NCI-H69 (cell line): ENCODE data around the gene COL26A1.
A peak's percentile ranks its signal among the peaks of the same experiment; 100 is the strongest.
"Not testable (repeated sequence)": the region's sequence is repeated elsewhere in the genome, so short reads cannot be mapped to it uniquely, and the experiment has no call there.

Experiments
- DNase-seq: peaks from one replicate; lab custom pipeline; 2025; lab: John Stamatoyannopoulos, UW

The COL26A1 gene

DNA sequence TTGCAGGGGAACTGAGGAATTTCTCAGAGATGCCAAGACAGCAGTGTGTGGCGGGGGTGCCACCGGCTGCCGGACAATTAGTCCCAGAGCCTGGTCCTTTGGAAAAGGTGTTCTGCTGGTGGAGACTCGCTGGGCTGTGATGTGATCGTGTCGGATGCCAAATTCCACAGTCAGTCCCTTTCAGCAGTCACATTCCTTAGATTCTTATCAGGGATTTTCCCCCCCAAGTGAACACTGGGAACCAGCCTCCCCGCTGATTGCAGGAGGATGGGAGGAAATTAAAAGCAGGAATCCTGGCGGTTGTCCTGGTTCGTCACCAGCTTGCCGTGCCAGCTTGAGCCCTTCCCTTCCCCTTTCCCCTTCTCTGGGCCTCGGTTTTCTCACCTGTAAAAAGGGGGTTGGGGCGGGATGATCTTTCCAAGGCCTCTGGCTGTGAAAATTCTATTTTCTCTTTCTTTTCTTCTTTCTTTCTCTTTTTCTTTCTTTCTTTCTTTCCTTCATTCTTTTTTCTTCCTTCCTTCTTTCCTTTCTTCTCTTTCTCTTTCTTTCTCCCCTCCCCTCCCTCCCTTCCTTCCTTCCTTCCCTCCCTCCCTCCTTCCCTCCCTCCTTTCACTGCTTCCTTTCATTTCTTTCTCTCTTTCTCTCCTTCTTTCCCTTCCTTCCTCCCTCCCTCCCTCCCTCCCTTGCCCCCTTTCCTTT, 39.6 kb downstream of the COL26A1 start:
- DNase-seq: no peak

DNA sequence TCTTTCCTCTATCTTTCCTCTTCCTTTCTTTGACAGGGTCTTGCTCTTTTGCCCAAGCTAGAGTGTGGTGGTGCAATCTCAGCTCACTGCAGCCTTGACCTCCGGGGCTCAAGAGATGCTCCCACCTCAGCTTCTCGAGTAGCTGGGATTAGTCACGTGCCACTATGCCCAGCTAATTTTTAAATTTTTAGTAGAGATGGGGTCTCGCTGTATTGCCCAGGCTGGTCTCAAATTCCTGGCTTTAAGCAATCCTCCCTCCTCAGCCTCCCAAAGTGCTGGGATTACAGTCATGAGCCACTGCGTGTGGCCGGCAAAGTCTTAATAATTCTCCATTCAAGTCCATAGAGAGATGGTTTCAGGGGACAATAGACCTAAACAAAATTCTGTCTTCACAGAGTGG, 40.2 kb downstream of the COL26A1 start:
- DNase-seq: no peak

DNA sequence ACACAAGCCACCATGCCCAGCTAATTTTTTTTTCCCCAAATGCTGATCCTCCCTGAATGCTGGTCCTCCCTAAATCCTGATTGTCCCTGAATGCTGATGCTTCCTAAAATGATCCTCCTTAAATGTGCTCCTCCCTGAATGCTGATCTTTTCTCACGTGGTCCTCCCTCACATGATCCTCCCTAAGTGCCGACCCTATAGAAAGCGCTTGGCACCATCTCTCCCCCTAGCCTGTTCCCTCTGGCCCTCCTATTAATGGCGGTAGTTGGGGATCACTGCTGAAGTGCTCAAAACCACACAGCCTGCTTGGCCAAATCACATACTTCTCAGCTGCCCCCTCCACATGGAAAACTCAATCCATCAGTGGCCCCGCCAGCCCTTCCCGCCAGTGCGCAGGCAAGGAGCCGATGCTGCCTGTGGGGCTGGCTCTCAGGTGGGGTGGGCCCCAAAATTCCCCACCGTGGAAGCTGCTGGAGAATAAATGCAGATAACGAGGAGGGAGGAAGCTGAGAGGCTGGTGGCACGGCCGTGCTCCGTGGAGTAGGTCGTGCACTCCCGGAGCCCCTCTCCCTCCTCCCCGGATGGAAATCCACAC, 42.9 kb downstream of the COL26A1 start:
- no peak for DNase-seq

DNA sequence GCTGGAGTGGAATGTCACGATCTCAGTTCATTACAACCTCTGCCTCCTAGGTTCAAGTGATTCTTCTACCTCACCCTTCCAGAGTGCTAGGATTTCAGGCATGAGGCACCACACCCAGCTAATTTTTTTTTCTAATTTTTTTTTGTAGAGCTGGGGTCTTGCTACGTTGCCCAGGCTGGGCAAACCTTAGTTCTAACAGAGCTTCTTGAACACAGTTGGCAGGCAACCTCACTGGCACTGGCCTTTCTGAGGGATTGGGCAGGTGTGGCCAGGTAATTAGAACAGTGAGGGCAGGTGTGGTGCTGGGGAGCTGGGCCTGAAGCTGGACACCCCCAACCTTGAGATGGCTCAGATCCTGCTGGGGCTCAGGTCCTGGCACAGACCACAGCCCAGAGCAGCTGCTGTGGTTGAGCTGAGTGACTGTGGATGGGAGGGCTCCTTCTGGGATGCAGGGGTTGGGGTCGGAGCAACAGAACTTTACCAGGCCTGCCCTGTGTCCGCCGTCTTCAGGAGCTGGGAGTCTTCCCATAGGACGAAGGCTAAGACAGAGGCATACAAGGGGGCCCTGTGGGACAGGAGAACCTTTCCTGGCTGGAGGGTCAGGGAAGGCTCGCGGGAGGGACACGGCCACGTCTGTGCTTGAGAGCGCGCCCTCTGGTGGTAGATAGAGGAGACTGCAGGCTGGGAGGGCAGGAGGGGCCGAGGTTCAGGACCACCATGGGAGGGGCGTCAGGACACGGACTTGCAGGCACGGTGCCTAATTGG, 48.2 kb downstream of the COL26A1 start:
- peak; percentile 16 for DNase-seq

DNA sequence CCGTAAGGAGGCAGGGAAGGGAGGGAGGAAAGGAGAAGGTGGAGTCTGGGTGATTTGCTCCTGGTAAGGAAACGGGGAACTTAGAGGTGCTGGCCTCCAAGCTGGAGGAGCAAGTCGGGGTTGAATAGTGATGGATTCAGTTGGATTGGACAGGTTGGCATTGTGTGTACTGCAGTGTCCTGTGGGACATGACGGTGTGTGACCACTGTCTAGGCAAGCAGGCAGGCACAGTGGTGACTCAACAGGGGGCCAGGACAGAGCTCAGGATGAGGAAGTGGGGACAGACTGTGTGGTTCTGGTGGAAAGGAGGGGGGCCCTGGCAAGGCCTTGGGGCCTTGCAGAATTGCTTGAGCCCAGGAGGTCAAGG, 48.8 kb downstream of the COL26A1 start:
- no peak for DNase-seq

DNA sequence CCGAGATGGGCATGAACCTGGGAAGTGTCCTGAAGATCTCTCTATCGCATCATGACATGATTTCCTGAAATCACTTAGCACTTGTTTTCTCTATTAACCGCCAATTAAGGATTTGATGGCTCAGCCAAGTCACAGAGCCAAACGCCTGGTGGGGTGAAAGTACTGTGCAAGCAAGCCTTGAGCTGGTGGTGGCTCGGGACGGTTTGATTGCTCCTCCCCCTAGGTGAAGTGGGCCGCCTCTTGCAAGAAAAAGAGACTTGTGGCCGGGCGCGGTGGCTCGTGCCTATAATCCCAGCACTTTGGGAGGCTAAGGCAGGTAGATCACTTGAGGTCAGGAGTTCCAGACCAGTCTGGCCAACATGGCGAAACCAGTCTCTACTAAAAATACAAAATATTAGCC, 50.3 kb downstream of the COL26A1 start:
- no peak for DNase-seq

DNA sequence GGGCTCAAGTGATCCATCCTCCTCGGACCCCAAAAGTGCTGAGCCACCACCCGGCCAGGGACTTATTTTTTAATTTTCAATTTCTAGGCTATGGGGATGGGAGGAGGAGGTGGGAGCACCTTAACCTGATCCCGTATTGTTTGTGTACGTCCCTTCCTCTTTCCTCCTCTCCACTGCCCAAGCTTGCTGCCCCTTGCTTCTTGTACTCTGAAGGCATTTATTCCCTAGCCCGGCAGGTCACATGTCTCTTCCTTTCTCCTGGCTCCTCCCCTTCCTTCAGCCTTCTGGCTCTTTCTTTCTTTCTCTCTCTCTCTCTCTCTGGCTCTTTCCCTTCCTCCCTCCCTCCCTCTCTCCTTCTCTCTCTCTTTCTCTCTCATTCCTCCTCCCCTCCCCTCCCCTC, 56.0 kb downstream of the COL26A1 start:
- DNase-seq: no peak

DNA sequence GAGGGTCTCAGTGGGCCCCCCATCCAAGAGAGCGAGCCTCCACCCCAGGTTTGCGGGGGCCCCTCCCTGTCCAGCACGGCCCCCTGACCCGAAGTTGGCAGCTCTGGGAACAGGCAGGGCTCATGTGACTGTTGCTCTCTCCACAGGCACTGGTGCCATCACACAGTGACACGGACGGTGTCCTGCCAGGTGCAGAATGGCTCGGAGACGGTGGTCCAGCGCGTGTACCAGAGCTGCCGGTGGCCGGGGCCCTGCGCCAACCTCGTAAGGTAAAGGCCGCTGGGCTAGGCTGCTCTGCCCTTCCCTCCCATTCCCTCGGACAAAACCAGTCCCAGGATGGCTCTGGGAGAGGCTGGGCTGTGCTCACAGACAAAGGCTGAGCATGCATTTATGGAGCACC, 57.2 kb downstream of the COL26A1 start:
- no peak for DNase-seq

DNA sequence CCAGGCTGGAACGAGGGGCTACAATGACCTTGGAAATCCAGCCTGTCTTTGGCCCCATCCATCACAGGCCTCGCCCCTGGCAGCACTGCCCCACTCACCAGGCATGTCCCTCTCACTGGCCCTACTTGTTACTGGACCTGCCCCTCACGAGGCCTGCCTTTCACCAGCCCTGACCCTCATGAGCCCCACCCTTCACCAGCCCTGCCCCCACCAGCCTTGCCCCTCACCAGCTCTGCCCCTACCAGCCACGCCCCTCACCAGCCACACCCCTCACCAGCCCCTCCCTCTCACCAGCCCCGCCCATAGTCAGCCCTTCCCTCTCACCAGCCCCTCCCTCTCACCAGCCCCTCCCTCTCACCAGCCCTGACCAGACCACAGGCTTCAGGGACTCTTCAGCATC, 57.8 kb downstream of the COL26A1 start:
- DNase-seq: no peak

DNA sequence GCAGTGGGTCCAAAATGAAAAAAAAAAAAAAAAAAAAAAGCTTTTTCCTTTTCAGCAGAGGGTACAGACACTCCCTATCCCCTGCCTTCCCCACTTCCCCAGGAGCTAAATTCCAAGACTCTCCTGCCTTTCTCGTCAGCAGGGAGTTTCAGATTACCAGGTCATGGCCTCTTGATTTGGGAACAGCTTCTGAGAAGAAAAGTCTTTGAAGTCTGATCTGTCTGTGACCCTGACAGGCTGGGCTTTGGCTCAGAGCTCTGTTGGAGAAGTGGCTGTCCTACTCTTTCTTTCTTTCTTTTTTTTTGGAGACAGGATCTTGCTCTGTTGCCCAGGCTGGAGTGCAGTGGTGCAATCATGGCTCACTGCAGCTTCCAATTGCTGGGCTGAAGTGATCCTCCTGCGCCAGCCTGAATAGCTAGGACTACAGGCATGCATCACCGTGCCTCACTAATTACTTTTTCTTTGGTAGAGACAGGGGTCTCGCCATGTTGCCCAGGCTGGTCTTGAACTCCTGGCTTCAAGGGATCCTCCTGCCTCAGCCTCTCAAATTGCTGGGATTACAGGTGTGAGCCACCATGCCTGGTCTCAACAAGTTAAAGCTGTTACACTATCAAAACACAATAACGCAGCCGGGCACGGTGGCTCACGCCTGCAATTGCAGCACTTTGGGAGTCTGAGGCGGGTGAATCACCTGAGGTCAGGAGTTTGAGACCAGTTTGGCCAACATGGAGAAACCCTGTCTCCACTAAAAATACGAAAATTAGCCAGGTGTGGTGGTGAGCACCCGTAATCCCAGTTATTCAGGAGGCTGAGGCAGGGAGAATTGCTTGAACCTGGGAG, 59.9 kb downstream of the COL26A1 start:
- no peak for DNase-seq

DNA sequence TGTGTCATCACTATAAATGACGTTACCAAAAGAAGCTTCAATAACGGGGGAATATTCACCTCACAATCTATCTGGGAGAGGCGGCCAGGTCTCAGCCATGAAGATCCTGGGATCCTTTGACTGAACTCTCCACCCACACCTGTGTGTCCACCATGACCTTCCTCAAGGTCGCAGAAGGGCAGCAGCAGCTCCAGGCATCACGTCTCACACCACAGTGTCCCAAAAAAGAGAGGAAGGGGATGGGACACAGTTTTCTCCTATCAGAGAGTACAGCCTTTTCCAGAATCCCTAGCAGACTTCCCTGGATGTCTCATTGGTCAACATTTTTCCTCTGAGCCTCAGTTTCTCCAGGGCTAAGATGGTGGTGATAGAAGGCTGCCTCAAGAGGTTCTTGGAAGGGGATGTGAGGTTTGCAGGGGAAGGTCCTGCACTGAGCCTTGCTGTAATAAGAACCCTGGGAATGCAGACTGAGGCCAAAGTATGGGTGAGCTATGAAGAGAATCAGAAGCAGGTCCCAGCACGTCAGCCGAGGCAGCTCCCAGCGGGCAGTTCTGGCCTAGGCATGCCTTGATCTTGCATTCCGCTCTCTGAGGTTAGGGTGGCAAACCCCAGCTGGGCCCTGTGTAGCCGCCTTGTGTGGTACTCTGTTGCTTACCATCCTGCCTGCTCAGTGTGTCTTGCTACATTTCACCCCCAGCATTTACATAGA, 63.8 kb downstream of the COL26A1 start:
- no peak for DNase-seq

DNA sequence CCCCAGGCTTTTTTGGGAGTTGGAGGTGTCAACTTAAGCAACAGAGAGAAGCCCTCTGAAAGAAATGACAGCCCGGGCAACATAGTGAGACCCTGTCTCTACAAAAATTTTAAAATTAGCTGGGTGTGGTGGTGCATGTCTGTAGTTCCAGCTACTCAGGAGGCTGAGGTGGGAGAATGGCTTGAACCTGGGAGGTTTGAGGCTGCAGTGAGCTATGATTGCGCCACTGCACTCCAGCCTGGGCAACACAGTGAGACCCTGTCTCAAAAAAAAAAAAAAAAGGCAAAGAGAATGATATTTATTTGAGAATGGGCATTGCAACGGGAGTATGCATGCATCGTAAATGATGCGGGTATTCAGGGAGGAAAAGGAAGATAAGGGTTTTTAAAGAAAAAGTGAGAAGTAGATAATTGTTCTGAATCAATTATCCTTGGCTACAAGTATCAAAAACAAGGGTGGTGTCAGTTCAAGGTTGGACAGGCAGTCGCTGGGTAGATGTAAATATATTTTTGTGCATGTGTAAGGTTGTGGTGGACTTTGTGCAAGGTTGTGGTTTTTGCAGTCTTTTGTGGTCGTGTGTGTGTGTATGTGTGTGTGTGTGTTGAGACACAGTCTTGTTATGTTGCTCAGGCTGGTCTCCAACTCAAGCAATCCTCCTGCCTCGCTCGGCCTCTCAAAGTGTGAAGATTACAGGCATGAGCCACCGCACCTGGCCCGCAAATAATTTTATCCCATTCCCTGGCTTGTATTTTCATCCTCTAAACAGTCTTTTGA, 65.6 kb downstream of the COL26A1 start:
- no peak for DNase-seq

DNA sequence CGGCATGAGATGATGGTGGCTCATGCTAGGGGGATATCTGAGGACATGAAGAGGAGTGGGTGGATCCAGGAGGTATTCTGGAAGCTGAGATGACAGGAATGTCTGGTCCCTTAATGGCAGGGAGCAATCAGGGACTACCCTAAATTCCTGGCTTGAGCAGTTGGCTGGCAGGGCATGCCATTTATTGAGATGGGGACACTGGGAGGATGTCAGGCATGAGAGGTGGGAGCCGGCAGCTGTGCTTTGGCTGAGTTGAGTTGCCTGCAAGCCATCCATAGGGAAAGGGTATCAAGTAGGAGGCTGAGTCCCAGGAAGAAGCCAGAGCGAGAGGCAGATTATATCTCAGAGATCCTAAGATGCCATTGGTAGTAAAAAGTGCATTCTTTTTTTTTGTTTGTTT, 69.6 kb downstream of the COL26A1 start:
- no peak for DNase-seq

DNA sequence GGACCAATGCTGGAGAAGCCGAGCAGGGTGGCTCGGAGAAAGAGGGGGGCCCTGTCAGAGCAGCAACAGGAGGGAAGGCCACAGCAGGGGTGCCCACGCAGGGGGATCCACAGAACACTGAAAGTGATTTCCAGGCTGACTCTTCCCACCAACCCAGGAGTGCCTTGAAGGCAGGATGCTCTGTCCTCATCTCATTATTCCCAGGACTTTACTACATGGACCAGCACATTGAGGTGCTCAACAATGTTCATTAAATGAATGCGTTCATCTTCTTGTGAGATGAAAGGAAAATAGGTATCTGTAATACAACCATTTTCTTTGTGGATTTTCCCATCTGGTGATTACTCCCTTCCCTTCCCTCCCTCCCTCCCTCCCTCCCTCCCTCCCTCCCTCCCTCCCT, 71.0 kb downstream of the COL26A1 start:
- DNase-seq: no peak

DNA sequence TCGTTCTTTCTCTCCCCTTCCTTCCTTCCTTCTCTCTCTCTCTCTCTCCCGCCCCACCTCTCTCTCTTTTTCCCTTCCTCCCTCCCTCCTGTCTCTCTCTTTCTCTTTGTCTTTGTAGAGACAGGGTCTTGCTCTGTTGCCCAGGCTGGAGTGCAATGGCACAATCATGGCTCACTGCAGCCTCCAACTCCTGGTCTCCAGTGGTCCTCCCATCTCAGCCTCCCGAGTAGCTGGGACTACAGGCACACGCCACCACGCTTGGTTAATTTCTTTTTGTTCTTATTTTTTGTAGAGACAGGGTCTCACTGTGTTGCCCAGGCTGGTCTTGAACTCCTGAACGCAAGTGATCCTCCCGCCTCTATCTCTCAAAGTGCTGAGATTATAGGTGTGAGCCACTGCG, 71.5 kb downstream of the COL26A1 start:
- DNase-seq: not testable (repeated sequence)

DNA sequence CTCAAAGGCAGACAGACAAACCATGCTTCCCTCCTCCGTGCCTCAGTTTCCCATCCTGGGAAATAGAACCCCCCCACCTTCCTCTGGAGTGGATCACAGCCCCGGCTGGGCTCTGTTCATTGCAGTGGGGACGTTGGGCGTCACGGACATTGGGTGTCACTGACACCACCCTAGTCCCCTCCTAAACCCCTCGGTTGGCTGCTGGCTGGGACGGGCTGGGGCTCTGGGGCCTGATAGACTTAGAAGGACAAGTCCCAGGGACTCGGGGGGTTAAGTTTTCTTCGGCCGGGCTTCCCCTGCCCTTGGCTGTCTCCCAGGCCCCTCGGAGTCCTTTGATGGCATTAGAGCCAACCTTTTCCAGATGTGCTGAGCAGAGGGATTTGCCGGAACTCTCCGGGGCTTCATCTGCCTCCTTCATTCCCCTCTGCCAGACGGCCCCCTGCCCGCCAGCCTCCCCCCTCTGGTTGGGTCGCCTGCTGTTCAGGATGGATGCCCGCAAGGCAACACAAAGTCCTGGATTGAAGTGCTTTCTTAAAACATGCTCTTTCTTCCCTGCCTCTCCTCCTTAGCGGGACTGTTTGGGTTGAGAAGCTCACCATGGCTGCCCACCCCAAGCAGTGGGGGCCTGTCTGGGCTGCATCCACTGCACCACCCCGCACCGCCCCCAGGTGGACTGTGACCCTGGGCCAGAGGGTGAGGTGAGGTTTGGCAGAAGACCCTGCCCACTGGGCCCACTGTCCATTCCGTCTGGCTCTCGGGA, 73.0 kb downstream of the COL26A1 start:
- no peak for DNase-seq

DNA sequence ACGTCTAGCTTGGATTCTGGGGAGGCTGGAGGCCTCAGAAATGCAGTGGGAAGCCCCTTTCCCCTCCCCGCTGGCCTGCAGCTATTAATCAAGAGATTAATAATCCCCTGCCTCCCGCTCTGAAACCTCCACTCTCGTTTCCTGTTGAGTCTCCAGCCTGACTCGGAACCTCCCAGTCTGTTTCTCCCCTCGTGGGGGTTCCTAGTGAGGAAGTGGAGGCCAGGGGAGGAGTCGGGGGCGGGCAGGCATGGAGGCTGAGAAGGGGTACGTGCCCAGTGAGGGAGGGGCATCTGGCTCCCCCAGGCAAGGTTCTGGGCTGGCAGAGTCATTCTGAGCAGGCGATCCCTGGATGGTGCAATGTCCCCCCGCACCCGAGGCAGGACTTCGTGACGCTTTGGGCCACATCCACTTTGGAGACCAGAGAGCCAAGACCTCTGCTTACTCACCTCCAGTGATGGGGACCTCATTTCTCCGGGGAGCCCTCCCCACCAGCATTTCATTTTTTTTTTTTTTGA, 73.6 kb downstream of the COL26A1 start:
- no peak for DNase-seq

DNA sequence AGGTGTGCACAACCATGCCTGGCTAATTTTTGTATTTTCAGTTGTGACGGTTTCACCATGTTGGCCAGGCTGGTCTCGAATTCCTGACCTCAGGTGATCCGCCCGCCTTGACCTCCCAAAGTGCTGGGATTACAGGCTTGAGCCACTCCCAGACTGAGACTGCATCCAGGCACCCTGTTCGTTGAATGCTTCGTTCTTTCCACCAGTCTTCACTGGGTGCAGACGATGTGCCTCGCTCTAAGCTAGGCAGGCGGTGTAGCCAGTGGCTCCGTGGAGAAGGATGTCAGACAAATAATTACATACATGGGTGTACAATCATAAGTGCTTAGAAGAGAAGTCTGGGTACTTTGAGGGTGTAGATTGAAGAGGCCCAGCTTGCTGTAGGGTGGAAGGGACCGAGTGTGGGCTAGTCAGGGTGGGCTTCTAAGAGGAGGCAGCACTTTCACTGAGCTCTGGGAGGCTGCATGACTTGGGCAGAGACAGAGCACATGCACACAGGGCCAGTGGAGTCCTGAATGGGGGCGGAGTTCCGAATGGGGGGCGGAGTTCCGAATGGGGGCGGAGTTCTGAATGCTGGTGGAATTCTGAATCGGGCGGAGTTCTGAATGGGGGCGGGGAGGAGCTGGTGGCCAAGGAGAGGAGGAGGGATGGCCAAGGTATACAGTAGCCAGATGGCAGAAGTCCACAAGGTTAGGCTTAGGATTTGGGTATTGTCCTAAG, 74.3 kb downstream of the COL26A1 start:
- no peak for DNase-seq

DNA sequence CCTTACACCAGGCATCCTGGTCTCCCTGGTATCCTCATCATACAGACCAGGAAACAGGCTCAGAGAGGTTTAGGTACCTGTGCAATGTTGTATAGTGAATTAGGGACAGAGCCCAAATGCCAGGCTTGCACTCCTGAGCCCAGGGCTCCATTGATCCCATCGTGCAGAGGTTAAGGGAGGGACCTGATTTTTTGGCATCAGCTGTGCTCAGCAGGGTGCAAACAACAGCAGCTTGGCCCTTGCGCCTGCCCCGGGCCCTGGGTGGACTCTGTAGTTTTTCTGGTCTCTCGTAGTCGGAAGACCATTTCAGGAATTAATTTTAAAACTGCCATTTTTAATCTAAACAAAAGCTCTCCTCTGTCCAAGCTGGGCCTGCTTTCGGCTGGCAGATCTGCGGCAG, 79.2 kb downstream of the COL26A1 start:
- no peak for DNase-seq
